RCC 7860 (cell line): ENCODE results near the gene UBE2E1.

Experiments
- DNase-seq: peaks from one replicate; pipeline ENCODE4 v3.0.0-alpha.2; 2015; ENCODE audit warnings: low spot score
- FAIRE-seq: peaks from 2 replicates; lab custom pipeline; 2012; peaks lifted over from hg19 to GRCh38; lab: Jason Lieb, UNC

UBE2E1 gene

GRCh38 chr3:23805633-23806533 is at the start of gene UBE2E1:
TSS of gene UBE2E1 (plus strand) at chr3:23805955. CDS start at chr3:23807270, 1,315 bp downstream.
- peak; percentile 58 for DNase-seq
- FAIRE-seq = no peak

- DNase-seq (no peak), FAIRE-seq (no peak)
Measured at GRCh38 chr3:23756206-23756840, 49.4 kb upstream of the UBE2E1 start.

- FAIRE-seq (no peak), DNase-seq (no peak)
Measured at GRCh38 chr3:23758253-23758838, 47.4 kb upstream of the UBE2E1 start.

GRCh38 chr3:23760325-23760724 is 45.4 kb upstream of the UBE2E1 start:
- FAIRE-seq (no peak), DNase-seq (no peak)

GRCh38 chr3:23760871-23761373 is 44.8 kb upstream of the UBE2E1 start:
- no peak for FAIRE-seq
- DNase-seq = no peak

- DNase-seq (no peak), FAIRE-seq (no peak)
Measured at GRCh38 chr3:23761440-23761896, 44.3 kb upstream of the UBE2E1 start.

- FAIRE-seq (no peak), DNase-seq (no peak)
Measured at GRCh38 chr3:23762214-23762613, 43.5 kb upstream of the UBE2E1 start.

- FAIRE-seq = no peak
- no peak for DNase-seq
Measured at GRCh38 chr3:23762759-23763477, 42.8 kb upstream of the UBE2E1 start.

GRCh38 chr3:23764407-23764806 is 41.3 kb upstream of the UBE2E1 start:
- DNase-seq = no peak
- no peak for FAIRE-seq

GRCh38 chr3:23767546-23767945 is 38.2 kb upstream of the UBE2E1 start:
- FAIRE-seq = no peak
- DNase-seq = no peak

GRCh38 chr3:23775254-23775909 is 30.4 kb upstream of the UBE2E1 start:
- DNase-seq (no peak), FAIRE-seq (no peak)

- DNase-seq (no peak), FAIRE-seq (no peak)
Measured at GRCh38 chr3:23776352-23776891, 29.3 kb upstream of the UBE2E1 start.

- FAIRE-seq (no peak), DNase-seq (no peak)
Measured at GRCh38 chr3:23778446-23778845, 27.3 kb upstream of the UBE2E1 start.

GRCh38 chr3:23779841-23780240 is 25.9 kb upstream of the UBE2E1 start:
- DNase-seq = no peak
- no peak for FAIRE-seq

GRCh38 chr3:23781051-23781450 is 24.7 kb upstream of the UBE2E1 start:
- FAIRE-seq = no peak
- DNase-seq = no peak

GRCh38 chr3:23781871-23782270 is 23.9 kb upstream of the UBE2E1 start:
- DNase-seq (no peak), FAIRE-seq (no peak)

GRCh38 chr3:23785097-23785645 is 20.6 kb upstream of the UBE2E1 start:
- no peak for DNase-seq
- no peak for FAIRE-seq

GRCh38 chr3:23785882-23786281 is 19.9 kb upstream of the UBE2E1 start:
- FAIRE-seq (no peak), DNase-seq (no peak)

- no peak for DNase-seq
- FAIRE-seq = no peak
Measured at GRCh38 chr3:23791678-23792077, 14.1 kb upstream of the UBE2E1 start.
